ENCODE data around the gene LRRFIP1.

DNA sequence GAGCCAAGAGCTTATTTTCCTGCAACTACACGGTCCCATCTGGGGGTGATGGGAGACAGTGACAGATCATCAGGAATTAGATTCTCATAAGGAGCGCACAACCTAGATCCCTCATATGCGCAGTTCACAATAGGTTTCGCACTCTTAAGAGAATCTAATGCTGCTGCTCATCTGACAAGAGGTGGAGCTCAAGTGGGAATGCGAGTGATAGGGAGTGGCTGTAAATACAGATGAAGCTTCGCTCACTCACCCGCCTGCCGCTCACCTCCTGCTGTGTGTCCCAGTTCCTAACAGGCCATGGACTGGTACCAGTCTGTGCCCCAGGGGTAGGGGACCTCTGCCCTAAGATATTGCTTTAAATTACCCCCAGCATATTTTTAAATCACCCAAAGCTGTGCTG lies 10.8 kb downstream of the LRRFIP1 start:
- TF ChIP-seq, protein P1, sequence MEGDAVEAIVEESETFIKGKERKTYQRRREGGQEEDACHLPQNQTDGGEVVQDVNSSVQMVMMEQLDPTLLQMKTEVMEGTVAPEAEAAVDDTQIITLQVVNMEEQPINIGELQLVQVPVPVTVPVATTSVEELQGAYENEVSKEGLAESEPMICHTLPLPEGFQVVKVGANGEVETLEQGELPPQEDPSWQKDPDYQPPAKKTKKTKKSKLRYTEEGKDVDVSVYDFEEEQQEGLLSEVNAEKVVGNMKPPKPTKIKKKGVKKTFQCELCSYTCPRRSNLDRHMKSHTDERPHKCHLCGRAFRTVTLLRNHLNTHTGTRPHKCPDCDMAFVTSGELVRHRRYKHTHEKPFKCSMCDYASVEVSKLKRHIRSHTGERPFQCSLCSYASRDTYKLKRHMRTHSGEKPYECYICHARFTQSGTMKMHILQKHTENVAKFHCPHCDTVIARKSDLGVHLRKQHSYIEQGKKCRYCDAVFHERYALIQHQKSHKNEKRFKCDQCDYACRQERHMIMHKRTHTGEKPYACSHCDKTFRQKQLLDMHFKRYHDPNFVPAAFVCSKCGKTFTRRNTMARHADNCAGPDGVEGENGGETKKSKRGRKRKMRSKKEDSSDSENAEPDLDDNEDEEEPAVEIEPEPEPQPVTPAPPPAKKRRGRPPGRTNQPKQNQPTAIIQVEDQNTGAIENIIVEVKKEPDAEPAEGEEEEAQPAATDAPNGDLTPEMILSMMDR (IDR thresholded peaks at IDR 0.05; ENCODE audit: poor library complexity, severe bottlenecking): no peak
- TF ChIP-seq POLR2AphosphoS5 (IDR thresholded peaks at IDR 0.05): no peak
